KMS-11 (cell line): ENCODE results near the gene SH3GL3.

Experiments
- H2AFZ ChIP-seq: fragments of 200-600 bp; sonication (generic); 2 replicates; pipeline ENCODE4 v1.6.1; 2016; ENCODE audit warnings: antibody characterized with exemption, mixed run types, low read depth
- H3K27ac ChIP-seq: fragments of 200-600 bp; sonication (generic); 2 replicates; pipeline ENCODE4 v1.6.1; 2016; ENCODE audit warnings: mild to moderate bottlenecking, mixed run types
- H3K27me3 ChIP-seq: fragments of 200-600 bp; sonication (generic); 2 replicates; pipeline ENCODE4 v1.6.1; 2017; ENCODE audit warnings: mild to moderate bottlenecking, low read depth, mixed run types, moderate library complexity; ENCODE audit not compliant: insufficient read depth
- H3K36me3 ChIP-seq: fragments of 200-600 bp; sonication (generic); 2 replicates; pipeline ENCODE4 v1.6.1; 2017; ENCODE audit warnings: mild to moderate bottlenecking, mixed run types; ENCODE audit not compliant: insufficient read depth
- H3K4me1 ChIP-seq: fragments of 200-600 bp; sonication (generic); 2 replicates; pipeline ENCODE4 v1.6.1; 2016; ENCODE audit warnings: mild to moderate bottlenecking, low read depth, mixed run types; ENCODE audit not compliant: poor library complexity, severe bottlenecking
- H3K4me2 ChIP-seq: fragments of 200-600 bp; sonication (generic); 2 replicates; pipeline ENCODE4 v1.7.0; 2016; ENCODE audit warnings: mild to moderate bottlenecking, mixed run types
- H3K4me3 ChIP-seq: fragments of 200-600 bp; sonication (generic); IDR thresholded peaks from 2 replicates; pipeline ENCODE4 v1.6.1; 2017; ENCODE audit warnings: low read depth, low read length, mixed read lengths; ENCODE audit not compliant: insufficient read depth
- H3K79me2 ChIP-seq: fragments of 200-600 bp; sonication (generic); 2 replicates; pipeline ENCODE4 v1.6.1; 2016; ENCODE audit warnings: low read depth, mixed run types; ENCODE audit not compliant: insufficient read depth
- H3K9ac ChIP-seq: fragments of 200-600 bp; sonication (generic); 2 replicates; pipeline ENCODE4 v1.6.1; 2016; ENCODE audit warnings: mild to moderate bottlenecking, mixed run types
- H4K20me1 ChIP-seq: fragments of 200-600 bp; sonication (generic); 2 replicates; pipeline ENCODE4 v1.6.1; 2016; ENCODE audit warnings: mild to moderate bottlenecking, mixed run types; ENCODE audit not compliant: insufficient read depth
- CTCF ChIP-seq: fragments of 200-600 bp; sonication (generic); conservative IDR thresholded peaks from 2 replicates; pipeline ENCODE4 v1.6.1; 2017; ENCODE audit warnings: low read depth, mild to moderate bottlenecking, antibody characterized with exemption, low read length, moderate library complexity, mixed read lengths

SH3GL3 gene

DNA sequence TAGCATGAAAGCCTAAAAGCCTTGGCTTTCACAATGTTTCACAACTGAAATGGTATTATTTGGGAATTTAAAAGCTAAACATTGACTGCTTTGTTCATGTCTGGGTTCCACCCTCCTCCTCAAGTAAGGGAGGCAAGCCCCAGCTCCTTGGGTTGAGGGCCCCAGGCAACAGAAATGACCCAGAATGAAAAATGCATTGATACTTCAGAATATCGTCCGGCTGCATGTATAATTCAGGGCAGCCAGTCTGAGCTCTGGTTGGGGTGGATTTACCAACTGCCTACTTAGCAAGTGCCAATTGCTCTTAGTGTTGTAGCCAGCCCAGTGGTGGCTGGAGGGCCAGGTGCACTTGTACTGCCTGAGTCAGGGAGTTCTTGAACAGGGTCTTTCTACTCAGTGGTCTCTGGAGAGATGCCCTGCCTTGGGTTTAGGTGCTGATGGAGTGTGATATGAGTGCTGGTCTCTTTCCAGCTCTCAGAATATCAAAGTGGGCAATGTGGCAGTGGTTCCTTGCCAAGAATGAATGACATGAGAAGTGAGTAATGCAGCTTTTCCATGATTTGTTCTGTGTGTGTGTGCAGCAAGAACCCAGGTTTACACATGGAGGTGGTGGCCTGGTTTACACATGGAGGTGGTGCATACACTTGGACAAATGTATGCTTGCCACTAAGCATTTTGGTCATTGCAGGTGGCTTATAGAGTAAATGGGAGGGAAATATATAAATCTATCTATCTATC lies 165.9 kb downstream of the SH3GL3 start:
- no peak for TF ChIP-seq CTCF
- no peak overlapping the region for H3K9ac ChIP-seq
- no peaks in the 10 kb centered on the region for H3K79me2 ChIP-seq
- H3K27ac ChIP-seq: no peak overlapping the region
- H3K36me3 ChIP-seq: no peaks in the 10 kb centered on the region
- H3K4me3 ChIP-seq: no peak overlapping the region
- H3K4me2 ChIP-seq: no peak overlapping the region
- no peaks in the 10 kb centered on the region for H3K4me1 ChIP-seq
- H3K27me3 ChIP-seq: no peaks in the 10 kb centered on the region
- H4K20me1 ChIP-seq: no peaks in the 10 kb centered on the region
- no peak overlapping the region for H2AFZ ChIP-seq

DNA sequence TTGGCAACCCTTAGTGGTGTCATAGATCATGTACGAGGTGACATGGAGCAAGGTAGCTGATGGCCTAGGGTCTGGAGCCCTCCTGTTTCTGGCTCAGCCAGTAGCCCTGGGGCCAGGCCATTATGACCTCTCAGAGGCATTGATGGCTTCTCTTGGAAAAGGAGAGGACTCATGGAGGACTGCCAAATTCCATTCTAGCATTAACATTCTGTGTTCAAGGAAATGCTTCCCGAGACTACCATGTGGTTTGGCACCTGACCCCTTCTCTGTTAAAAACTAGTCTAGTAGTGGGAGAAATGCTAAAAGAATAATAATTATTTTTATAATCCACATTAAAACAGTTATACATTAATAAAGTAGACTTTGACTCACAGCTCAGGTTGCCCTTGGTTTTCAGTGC lies 166.6 kb downstream of the SH3GL3 start:
- no peaks in the 10 kb centered on the region for H3K79me2 ChIP-seq
- H3K9ac ChIP-seq: no peak overlapping the region
- no peak overlapping the region for H2AFZ ChIP-seq
- H3K4me3 ChIP-seq: no peak overlapping the region
- no peaks in the 10 kb centered on the region for H3K4me1 ChIP-seq
- H3K36me3 ChIP-seq: no peaks in the 10 kb centered on the region
- no peak for TF ChIP-seq CTCF
- no peaks in the 10 kb centered on the region for H4K20me1 ChIP-seq
- H3K27ac ChIP-seq: no peak overlapping the region
- no peak overlapping the region for H3K4me2 ChIP-seq
- no peaks in the 10 kb centered on the region for H3K27me3 ChIP-seq

DNA sequence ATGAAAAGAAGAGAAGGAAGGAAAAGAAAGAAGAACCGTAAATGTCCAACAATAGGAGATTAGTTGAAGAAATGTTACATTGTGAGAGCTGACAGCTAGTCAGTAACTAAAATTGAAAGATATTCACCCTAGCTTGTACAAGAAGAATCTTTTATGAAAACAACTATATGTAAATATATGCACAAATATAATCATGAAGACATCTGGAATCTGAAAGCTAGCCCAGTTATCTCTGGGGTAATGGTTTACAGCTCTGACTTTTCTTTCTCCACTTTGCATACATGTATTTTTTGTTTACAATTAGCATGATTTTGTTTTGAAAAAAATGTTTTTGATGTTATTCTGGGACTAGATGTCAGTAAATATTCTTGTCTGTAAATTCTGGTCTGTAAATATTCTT lies 169.7 kb downstream of the SH3GL3 start:
- TF ChIP-seq CTCF: no peak

GRCh38 chr15:83626171-83626802 lies 179.1 kb downstream of the SH3GL3 start:
- no peaks in the 10 kb centered on the region for H3K4me1 ChIP-seq
- H3K4me3 ChIP-seq: no peak overlapping the region
- no peak for TF ChIP-seq CTCF
- H4K20me1 ChIP-seq: no peaks in the 10 kb centered on the region
- H3K27me3 ChIP-seq: no peaks in the 10 kb centered on the region
- no peak overlapping the region for H3K9ac ChIP-seq
- no peaks in the 10 kb centered on the region for H3K79me2 ChIP-seq
- no peaks in the 10 kb centered on the region for H3K36me3 ChIP-seq
- H2AFZ ChIP-seq: no peak overlapping the region
- no peak overlapping the region for H3K27ac ChIP-seq
- no peak overlapping the region for H3K4me2 ChIP-seq

More for the DNA sequence above, 169.7 kb downstream of the SH3GL3 start:
- H3K36me3 ChIP-seq: no peaks in the 10 kb centered on the region
- no peak overlapping the region for H3K4me3 ChIP-seq
- no peak overlapping the region for H2AFZ ChIP-seq
- H3K9ac ChIP-seq: no peak overlapping the region
- H4K20me1 ChIP-seq: no peaks in the 10 kb centered on the region
- H3K4me1 ChIP-seq: no peaks in the 10 kb centered on the region
- H3K27me3 ChIP-seq: no peaks in the 10 kb centered on the region
- no peaks in the 10 kb centered on the region for H3K79me2 ChIP-seq
- no peak overlapping the region for H3K4me2 ChIP-seq
- H3K27ac ChIP-seq: no peak overlapping the region
